ENCODE measurements around the gene ATP6V1C2.
"Not testable (repeated sequence)": the region's sequence is repeated elsewhere in the genome, so short reads cannot be mapped to it uniquely, and the experiment has no call there.

ATP6V1C2 gene

DNA sequence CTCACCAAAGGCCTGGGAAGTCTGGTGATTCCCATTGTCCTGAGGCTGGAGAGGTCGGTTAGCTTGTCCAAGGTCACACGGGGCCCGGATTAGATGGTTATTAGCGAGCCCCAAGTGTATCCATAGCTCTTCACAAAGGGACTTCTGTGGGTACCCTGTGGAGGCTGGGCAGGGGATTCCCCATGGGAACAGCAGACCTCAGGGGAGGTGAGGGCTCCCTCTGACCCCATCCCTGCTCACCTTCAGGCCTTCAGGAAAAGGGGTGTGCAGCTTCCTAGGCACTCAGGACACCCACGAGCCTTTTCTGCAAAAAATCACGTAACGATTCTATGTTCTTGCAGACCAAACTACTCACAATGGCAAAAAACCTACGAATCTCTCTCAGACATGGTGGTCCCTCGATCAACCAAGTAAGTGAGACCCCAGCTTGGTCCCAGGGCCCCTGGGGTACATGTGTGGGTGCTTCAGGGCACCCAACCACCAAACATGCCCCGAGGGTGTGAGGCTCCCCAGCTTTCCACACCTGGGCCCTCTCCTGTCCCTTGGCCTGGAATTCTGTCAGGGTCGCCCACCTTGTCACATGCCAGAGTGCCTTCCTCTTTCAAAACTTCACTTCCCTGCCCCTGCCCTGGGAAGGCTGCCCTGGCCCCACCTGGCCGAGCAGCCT, 50.9 kb downstream of the ATP6V1C2 start:
- DNase-seq, result no peak

DNA sequence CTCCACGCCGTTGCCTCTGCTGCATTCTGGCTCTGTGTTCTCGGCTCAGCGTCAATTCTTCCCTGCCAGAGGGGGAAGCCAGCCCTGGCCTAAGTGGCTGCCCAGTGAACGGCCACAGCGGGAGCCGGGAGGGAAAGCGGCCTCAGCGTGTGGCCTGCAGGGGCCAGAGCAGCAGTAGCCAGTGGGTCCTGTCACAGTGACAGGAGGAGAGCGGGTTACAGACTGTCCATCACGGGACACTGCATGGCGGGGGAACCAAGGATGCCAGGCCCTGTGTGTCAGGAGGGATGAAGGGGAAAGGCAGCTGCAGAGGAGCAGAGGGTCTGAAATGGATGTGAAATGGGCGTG, 51.4 kb downstream of the ATP6V1C2 start:
- DNase-seq, result no peak

DNA sequence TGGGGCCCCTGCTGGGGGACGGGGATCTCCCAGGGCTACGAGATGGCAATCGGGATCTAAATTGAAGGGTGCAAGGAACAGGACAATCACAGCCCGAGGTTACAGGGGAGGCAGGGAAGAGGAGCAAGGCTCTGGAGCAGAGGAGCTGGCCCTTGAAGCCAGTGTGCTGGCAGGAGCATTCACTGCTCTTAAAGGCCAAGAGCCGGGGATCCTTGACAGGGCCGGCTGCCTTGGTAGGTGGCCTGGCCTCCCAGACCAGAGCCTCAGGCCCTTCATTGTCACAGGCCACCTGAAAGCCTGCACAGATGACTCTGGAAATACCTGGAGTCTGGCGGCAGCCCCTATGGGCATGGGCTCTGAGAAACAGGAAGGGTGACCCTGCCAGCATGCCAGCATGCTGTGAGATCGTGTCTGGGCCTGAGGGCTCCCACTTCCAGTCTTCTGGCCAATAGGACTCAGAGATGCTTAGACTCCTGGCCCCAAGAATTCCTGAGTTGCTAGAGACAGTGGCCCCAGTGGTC, 52.5 kb downstream of the ATP6V1C2 start:
- no peak for DNase-seq

DNA sequence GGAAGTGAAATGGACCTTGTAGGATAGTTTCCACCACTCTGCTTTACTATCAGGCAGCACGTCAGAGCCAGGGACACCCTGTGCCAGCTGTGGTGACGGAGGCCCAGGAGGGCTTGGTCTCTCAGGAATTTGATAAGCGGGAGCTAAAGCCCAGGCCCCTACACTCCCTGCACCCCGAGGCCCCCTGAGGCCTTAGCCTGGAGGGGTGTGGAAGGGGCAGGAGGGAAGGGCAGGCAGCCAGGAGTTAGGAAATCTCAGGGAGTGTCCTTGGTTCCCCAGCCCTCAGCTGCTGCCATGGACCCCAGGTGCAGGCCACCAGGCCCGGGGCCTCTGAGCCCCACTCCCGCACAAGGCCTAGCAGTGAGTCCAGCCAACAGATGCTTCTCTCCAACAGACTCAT, 53.0 kb downstream of the ATP6V1C2 start:
- DNase-seq, result no peak

DNA sequence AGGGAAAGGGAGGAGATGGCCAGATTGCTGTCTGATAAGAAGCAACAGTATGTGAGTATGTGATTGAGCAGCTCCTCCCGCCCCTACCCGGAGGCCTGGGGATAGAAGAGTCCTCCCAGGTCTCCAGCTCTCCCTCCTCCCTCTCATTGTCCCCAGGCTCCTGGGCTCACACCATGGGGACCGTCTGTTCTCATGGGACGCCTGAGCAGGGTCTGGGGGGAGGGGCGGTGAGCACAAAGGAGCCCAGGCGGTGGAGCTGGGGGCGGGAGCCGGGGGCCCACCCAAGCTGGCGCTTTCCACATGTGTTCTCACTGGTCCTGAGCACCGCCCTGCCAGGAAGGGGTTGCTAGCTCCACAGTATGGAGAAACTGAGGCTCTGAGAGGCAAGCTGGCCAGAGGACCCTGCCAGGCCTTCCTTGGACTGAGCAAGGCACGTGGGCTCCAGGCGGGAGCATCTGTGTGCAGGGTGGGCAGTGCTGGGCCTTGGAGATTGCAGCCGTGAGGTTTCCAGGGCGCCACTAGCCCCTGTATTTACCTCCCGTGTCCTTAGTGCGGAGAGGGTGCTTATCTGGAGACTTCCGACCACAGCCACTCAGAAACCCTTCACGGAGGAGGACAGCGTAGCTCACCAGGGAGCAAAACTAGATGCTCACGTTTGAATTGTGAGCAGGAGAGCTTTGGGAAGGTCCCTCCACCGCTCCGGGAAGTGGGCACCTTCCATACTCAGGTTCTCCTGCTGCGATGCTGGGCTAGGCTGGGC, 53.8 kb downstream of the ATP6V1C2 start:
- no peak for DNase-seq

DNA sequence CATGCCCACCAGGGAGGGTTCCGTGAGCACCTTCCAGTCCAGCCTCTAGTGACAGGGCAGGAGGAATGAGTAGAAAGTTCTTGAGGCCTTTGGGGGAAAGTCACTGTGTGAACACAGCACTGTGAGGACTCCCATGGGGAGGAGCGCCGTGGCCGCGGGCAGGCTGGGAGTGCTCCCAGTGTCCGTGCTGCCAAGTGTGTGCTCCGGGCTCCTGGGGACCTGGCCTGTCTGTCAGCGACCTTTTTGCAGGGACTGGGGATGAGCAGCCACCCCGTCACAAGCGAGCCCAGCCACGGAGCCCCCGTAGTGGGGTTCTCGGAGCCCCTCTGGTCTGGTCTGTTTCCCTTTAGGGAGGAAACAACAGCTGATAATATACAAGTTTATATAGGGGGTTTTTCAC, 54.4 kb downstream of the ATP6V1C2 start:
- DNase-seq, result no peak

DNA sequence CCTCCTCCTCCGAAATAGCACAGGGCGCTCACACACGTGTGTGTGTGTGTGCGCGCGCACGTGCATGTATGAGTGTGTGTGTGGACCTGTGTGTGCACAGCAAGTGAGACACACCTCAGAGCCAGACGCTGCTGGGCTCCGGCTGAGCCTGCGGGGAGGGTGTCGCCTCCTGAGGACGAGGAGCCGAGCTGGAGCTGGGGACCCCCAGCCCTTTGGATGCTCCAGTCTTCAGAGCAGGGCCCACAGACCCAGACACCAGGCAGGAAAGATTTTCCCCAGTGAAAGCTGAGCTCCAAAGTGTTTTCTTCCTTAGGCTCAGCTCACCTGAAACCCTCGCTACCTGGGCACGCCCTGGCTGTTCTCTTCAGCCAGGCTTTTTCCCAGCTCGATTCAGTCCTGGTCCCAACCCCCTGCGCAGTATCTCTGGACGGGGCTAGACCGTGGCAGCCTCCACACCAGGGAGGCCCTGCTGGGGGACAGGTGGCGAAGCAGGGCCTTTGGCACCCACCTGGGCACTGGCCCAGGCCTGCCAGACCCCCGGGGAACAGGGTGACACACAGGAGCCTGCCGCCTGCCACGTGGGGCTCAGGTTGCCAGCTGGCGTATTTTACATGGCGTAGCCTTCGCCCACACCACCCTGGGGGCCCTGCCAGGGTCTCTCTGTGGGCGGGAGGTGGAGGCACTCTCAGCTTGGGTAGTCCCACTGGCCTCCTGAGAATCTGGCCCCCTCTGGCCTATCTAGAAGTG, 55.0 kb downstream of the ATP6V1C2 start:
- DNase-seq, result no peak

DNA sequence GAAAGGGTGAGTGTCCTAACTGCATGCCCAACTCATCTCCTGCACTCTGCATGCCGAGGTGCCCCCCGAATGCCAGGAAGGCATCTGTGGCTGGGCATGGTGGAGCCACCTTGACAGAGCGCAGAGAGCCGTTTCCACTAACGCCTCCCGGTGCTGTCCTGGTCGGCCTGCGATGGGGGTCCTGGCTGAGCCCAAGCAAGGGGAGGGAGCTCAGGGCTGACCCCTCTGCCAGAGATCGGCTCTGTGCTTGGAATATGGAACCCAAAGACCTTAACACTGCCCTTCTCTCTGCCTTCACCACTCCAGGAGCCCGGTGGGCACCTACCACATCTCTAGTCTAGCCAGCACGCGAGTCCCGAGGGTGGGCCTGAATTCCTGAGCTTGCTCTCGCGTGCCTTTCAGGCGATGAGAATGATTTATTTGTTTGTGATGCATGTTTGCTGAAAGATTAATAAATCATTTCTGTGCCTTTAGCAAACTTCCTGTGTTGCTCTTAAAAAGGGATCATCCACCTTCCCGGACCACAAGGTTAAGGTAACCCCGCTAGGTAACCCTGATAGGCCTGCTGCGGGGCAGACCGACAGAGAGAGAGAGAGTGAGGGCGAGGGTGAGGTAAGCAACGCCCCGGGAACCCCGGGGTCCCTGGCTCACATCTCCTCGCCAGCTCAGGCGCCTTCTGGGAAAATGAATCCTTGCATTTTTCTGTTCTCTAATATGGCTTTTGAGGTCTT, 55.8 kb downstream of the ATP6V1C2 start:
- no peak for DNase-seq

DNA sequence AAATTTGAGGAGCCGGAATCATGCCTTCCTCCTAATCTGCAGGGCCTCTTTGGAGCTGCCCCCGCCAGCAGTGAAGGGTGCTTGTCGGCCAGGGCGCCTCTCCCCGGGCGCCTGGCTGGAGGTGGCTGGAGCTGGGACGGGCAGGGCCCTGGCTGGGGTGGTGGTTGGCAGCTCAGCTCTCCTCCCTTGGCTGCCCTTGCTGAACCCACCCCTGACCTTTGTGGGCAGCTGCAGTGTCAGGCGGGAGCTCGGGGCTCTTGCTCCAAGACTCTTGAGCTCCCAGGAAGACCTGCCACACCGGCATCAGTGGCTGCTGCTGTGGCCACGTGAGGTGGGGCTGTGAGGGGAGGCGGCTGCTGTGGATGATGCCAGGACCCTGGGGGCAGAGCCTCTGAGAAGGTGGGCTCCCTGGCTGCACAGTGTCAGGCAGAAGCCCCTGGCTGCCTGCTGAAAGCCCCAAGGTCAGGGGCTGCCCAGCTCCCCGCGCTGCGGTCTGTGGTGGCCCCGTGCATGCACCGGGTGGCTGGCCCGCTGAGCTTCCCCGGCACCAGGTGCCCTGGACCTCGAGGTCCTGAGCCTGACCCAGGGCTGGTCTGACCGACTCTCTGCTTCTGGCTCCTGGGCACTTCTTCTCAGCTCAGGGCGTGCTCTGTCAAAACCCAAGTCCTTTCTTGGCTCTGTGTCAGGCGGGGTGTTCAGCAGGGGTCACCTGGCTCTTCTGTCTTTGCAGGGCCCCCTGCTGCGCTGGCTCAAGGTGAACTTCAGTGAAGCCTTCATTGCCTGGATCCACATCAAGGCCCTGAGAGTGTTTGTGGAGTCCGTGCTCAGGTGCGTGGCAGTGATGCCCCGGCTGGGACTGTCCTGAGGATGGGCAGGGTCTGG, 56.7 kb downstream of the ATP6V1C2 start:
- no peak for DNase-seq

DNA sequence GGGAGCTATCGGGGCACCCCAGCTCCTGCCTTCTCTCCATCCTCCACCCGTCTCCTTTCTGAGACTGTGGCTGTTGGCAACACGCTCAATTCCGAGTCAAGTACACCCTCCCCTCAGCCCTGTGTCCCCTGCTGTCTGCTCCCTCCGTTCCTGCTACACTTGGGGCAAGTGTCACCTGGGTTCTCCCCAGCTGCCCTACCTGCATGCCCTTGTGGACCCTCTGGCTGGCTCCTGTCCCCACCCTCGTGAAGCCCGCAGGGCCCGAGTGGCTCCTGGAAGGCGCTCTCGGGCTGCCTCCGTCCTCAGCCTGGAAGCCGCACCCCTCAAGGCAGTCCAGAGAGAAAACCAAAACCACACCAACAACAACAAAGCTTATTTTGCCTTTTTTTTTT, 57.3 kb downstream of the ATP6V1C2 start:
- no peak for DNase-seq

DNA sequence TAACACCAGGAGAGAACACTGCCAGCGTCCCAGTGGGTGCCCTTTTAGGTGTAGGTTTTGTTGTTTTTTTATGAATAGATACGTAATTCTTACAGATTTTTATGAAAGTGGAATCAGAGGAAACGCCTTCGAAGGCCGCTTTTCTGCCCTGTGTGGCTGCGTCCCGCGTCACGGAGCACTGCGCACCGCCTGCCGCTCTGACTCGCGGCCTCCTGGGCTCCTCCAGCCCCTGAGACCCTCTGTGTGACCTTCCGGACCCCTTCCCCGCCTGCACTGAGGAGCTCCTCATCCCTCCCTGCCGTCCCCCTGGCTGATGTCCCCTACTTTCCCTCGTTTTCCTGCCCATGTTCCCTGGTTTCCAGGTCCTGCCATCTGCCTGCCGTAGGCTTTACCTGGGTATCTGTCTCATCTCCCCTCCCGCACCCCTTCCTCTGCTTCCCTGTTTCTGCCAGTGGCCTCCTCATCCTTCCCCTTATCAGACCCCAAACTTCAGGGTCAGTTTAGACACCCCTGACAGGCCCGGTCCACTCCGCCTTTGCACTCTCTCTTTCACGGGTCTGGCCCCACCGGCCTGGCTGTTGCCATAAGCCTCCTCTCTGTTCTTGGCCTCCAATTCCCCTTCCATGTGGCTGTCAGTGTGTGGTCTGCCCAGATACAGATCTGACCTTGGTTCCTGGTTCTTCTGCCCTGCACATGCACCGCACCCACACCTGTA, 58.5 kb downstream of the ATP6V1C2 start:
- DNase-seq, result no peak

DNA sequence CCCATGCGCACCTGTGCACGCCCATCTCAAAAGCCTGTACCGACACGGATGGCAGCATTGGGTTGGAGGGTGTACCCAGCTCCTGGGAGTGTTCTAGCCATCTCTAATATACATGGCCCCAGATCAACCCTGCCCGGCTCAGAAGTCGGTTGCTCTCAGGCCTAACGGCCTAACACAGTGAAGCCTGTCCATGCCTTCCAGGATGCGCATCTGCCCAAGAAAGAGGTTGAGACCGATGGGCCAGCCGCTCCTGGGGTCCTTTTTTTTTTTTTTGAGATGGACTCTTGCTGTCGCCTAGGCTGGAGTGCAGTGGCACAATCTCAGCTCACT, 59.0 kb downstream of the ATP6V1C2 start:
- no peak for DNase-seq

DNA sequence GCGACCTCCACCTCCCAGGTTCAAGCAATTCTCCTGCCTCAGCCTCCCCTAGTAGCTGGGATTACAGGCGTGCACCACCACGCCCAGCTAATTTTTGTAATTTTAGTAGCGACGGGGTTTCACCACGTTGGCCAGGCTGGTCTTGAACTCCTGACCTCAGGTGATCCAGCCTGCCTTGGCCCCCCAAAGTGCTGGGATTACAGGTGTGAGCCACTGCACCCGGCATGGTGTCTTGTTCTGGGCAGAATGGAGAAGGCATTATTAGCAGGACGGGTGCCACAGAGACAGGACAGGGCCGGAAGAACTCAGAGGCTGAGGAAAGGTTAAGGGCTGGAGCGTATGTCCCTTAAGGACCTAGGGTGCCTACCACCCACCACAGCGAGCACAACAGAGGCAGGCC, 59.4 kb downstream of the ATP6V1C2 start:
- not testable (repeated sequence) for DNase-seq

DNA sequence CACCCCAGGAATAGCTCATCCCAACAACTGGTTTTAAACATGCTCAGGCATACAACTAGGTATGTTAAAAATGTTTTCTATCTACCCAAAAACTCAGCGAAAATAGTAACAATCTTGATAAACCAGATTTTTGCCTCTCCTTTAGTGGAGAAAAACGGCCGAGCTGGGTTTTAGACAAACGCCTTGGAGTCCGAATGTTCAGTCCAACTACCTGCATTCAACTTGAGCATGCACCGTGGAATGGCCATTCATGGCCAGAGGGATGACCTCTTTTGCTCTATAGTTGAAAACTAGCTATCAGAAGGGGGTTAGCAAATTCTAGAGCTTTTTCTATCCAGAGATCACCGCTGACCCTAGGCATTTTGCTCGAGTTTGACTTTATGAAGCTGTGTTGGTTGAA, 60.3 kb downstream of the ATP6V1C2 start:
- no peak for DNase-seq

DNA sequence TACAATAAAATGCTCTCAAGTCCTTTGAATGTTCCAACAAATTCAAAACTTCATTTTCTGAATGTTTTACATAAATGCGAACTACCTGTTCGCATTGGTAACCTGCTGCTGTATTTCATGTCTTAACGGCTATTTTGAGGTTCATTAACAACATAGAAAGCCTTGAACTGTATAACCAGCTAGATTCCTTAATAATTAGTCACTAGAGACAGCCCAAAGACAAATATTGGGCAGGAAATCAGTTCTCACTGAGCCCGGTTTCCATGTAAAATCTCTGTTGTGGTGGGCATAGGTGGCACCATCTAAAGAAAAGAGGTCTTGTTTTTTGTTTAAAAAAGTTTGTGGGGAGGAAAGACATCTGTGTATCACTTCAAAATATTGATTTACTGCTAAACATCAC, 62.0 kb downstream of the ATP6V1C2 start:
- no peak for DNase-seq

DNA sequence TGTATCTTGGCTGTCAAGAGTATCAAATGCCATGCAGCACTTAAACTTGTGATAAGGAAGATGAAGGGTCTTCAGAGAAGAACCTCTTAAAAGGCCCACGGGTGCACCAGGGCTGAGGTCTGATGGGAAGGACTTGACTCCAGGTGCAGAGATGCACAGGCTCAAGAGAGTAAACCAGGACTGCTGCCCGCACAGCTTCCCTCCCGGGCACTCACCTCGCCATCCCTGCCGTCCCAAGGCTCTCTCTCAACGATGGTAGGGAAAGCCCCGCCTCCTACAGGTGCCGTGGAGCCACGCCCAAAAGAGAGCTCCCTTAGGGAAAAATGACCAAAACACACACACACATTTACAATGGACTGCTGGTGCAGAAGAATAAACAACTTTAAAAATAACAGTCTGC, 63.3 kb downstream of the ATP6V1C2 start:
- DNase-seq, result no peak

DNA sequence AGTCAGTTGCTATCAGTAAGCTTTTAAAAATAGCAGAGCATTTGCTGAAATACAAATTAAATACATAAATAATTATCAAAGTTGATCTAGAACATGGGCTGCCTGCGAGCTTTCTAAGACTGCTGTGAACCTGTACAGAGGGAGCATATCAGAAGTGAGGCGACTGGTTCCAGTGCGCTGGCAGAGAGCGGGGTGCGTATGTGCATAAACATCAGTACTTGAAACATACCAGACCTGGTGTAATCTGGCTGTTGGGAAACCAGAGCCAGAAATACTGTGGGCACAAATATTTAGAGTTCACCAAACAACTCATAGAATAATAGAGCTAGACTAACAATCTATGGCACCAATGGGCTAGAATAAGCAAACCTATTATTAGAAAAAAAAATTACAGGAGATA, 63.8 kb downstream of the ATP6V1C2 start:
- DNase-seq, result no peak

DNA sequence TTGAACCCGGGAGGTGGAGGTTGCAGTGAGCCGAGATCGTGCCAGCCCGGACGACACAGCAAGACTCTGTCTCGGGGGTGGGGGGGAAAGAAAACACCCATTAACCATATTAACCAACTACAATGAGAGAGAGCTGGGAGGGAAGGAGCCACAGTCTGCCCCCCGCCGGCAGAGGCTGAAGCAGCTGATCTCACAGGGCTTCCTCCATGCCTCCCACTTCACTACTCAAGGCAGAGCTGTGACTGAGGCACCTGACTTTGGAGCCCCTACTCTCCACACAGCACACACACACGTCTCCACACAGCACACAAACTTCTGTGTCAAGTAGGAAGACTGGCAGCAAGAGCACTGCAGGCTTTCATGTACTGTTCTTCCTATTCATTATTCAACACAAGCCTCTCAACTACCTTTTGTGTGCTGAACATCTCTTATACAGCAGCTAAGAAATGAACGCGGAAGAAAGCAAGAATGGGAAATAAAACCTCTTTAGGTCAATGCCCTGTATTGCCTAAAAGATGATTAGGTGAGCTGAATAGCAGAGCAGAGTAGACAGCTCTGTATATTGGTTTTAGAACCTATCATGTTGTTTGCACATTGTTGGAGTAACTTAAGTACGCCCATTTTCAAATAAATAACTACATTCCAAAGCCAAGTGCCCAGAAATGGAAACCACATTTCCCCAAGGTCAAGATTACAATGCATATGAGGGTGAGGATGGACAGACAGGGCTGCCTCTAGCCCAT, 65.0 kb downstream of the ATP6V1C2 start:
- DNase-seq, result no peak

DNA sequence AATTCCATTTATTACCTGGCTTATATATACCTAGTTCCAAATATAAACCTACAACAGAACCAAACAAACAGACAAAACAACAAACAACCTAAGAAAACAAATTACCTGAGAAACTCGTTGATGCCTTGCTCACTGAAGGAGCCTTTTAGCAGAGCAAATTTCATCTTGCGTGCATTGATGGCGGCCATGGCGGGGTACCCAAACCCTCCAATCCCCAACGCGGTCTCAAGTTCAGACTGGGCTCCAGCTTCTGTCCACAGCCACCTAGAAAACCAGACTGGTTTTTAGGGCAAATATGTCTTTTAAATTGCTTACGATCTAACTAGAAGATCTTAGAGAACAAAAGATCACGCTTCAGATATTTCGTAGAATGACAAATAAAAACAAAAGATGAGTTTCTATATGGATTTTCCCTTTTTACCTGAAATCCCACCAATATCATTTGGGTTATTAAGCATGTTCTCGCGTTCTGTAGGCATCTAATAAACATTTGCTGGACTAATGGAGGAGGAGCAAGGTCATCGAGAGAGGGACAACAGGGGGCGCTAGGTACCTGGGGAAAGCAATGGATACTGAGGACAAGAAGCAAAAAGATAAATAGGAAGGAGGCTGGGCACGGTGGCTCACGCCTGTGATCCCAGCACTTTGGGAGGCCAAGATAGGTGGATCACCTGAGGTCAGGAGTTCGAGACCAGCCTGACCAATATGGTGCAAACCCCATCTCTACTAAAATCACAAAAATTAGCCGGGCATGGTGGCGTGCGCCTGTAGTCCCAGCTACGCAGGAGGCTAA, 65.9 kb downstream of the ATP6V1C2 start:
- DNase-seq, result peak; percentile 40

DNA sequence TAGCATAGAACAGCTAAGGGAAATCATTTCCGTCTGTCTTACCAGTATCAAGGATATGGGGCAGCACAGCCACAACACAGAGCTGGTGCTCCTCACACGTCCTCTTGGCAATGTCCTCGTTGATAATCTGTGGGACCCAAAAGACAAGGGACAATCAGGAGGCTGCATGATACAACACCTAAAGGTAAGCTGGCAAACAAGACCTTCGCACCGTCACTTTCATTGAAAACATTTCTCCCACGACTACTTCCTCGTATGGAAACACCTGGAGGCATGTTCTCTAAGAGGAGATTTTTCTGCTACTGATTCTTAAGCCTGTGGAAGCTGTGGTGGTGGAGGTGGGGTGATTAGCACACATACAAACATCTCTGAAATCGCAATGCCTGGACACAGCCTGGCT, 67.4 kb downstream of the ATP6V1C2 start:
- DNase-seq, result no peak
